H1 (cell line): ENCODE measurements around the gene PDE1C. TPM values are rescaled to one million over a fixed set of nuclear protein-coding genes. Genes with fewer than 3 reads are reported as not detected.

Experiments used
- BRCA1 ChIP-seq: IDR thresholded peaks from 2 replicates; pipeline ENCODE4 v1.6.1; 2012; ENCODE audit warnings: low read depth, low read length, improper control_type of control experiment
- CEBPB ChIP-seq: IDR thresholded peaks from 2 replicates; pipeline ENCODE4 v1.6.1; 2012; ENCODE audit warnings: low read depth, low read length
- CHD1 ChIP-seq: IDR thresholded peaks from 2 replicates; pipeline ENCODE4 v1.6.1; 2012; ENCODE audit warnings: low read depth, low read length, improper control_type of control experiment
- EZH2 ChIP-seq: fragments of 200-600 bp; sonication (generic); IDR thresholded peaks from 2 replicates; pipeline ENCODE4 v1.7.1; 2012; ENCODE audit warnings: low read depth, mild to moderate bottlenecking, moderate library complexity, low read length, inconsistent platforms; ENCODE audit not compliant: severe bottlenecking
- KDM5A ChIP-seq: fragments of 200-600 bp; IDR thresholded peaks from 2 replicates; pipeline ENCODE4 v1.7.1; 2012; ENCODE audit warnings: mild to moderate bottlenecking, low read length, inconsistent platforms, mixed read lengths
- SIN3A ChIP-seq, 2 experiments: IDR thresholded peaks in 1 of 2; conservative IDR thresholded peaks in 1 of 2; 2 replicates each; pipeline ENCODE4 v1.6.1; 2011 to 2012; ENCODE audit warnings: low read length in 2 of 2, improper control_type of control experiment in 1 of 2, low read depth in 1 of 2, mild to moderate bottlenecking in 1 of 2
- YY1 ChIP-seq: IDR thresholded peaks from 2 replicates; pipeline ENCODE4 v1.6.1; 2011; ENCODE audit warnings: low read depth, mild to moderate bottlenecking, low read length
- polyA plus RNA-seq, 7 experiments: library from polyadenylated mRNA; depleted of rRNA in 3 of 7; stranded (reverse) in 5 of 7; unstranded in 2 of 7; fragments of >200 nt in 5 of 7; fragments of 200-250 nt in 2 of 7; gene quantifications; 1 replicate in 5 of 7; 2 replicates in 1 of 7; 4 replicates in 1 of 7; pipeline versions ENCODE4 v1.2.1 to v1.2.3, GENCODE V29; 2011 to 2013; ENCODE audit warnings: missing spikeins in 2 of 7, mixed read lengths in 2 of 7
- total RNA-seq: library from RNA; stranded (reverse); fragmentation: NEBNext Ultra II Directional; extraction: Animal tissue kit (Norgen Biotek cat#: 25700); gene quantifications from 2 replicates; pipeline ENCODE4 v1.2.1, GENCODE V29; 2021
- TF ChIP-seq, protein P1 (sequence below), 3 experiments: IDR thresholded peaks; 1 replicate in 2 of 3; 2 replicates in 1 of 3; pipeline versions ENCODE4 v1.5.1 to v1.6.1; 2011; ENCODE audit warnings: low read length in 3 of 3, mild to moderate bottlenecking in 3 of 3, inconsistent platforms in 2 of 3, low read depth in 1 of 3, moderate library complexity in 1 of 3; ENCODE audit not compliant: insufficient read depth in 1 of 3; ENCODE audit errors: control extremely low read depth in 1 of 3
- TF ChIP-seq, protein P2 (sequence below): IDR thresholded peaks from 2 replicates; pipeline ENCODE4 v1.6.1; 2011; ENCODE audit warnings: low read depth, mild to moderate bottlenecking, low read length; ENCODE audit not compliant: insufficient read depth

PDE1C gene
- total and polyA plus RNA-seq, 2 of the 8 experiments (the other 6 are each of a cell fraction or from before 2014, with no cell fraction given) = 0.11 to 1.1 TPM

DNA sequence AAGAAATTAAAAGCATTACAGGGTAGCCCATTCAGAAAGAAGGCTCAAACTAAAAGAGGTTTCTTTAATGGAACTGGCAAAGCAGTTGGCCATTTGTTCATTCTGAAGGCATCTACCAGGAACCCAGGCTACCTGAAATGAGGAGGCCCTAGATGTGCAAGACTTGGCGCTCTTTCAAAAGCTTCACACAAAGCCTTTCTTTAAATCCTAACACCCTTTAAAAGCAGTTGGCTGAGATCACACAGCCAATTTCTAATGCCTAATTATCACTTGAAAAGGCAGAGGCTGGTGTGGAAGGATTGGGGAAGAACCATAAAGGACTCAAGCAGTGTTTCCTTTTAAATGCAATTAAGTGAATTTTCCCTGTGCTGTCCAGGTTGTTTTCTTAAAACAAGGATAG is 360.0 kb downstream of the PDE1C start (continued):
- TF ChIP-seq KDM5A (no peak), BRCA1 (no peak), YY1 (no peak), SIN3A (conservative IDR thresholded peaks at IDR 0.05 in 1 of 2, IDR thresholded peaks at IDR 0.05 in 1 of 2; ENCODE audit: low read depth in 1 of 2, low read length in 2 of 2) (no peak), CEBPB (no peak), CHD1 (no peak), EZH2 (no peak)
- TF ChIP-seq, protein P1, sequence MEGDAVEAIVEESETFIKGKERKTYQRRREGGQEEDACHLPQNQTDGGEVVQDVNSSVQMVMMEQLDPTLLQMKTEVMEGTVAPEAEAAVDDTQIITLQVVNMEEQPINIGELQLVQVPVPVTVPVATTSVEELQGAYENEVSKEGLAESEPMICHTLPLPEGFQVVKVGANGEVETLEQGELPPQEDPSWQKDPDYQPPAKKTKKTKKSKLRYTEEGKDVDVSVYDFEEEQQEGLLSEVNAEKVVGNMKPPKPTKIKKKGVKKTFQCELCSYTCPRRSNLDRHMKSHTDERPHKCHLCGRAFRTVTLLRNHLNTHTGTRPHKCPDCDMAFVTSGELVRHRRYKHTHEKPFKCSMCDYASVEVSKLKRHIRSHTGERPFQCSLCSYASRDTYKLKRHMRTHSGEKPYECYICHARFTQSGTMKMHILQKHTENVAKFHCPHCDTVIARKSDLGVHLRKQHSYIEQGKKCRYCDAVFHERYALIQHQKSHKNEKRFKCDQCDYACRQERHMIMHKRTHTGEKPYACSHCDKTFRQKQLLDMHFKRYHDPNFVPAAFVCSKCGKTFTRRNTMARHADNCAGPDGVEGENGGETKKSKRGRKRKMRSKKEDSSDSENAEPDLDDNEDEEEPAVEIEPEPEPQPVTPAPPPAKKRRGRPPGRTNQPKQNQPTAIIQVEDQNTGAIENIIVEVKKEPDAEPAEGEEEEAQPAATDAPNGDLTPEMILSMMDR (IDR thresholded peaks at IDR 0.05; ENCODE audit: control extremely low read depth in 1 of 3, insufficient read depth in 1 of 3, low read depth in 1 of 3, low read length in 3 of 3) = no peak
- TF ChIP-seq, protein P2, sequence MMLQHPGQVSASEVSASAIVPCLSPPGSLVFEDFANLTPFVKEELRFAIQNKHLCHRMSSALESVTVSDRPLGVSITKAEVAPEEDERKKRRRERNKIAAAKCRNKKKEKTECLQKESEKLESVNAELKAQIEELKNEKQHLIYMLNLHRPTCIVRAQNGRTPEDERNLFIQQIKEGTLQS = no peak
